Caco-2 (cell line): Measurements from ENCODE around the gene PRKCB. TPM values are rescaled to one million over a fixed set of nuclear protein-coding genes. Genes with fewer than 3 reads are reported as not detected.
"Not testable (repeated sequence)": the region's sequence is repeated elsewhere in the genome, so short reads cannot be mapped to it uniquely, and the experiment has no call there.

Experiments used
- BruUV-seq: library from RNA; stranded (reverse); fragments of 400-500 nt; replicated peaks from 2 replicates; lab custom pipeline; 2021; lab: Mats Ljungman, UMichigan
- CTCF ChIA-PET: fragments of 300-600 bp; sonication (Branson Sonifier 250); formaldehyde crosslinking; loops from one replicate; lab custom pipeline; 2022; ENCODE audit warnings: antibody characterized with exemption; lab: Charles Lee
- POLR2A ChIA-PET: fragments of 300-600 bp; sonication (Branson Sonifier 250); formaldehyde crosslinking; loops from one replicate; lab custom pipeline; 2022; ENCODE audit warnings: antibody characterized with exemption; lab: Charles Lee
- DNase-seq, 2 experiments: peaks; one replicate each; pipeline versions ENCODE4 v3.0.0 to v3.0.0-alpha.2; 2020 to 2022
- H3K27me3 ChIP-seq: replicated peaks from 2 replicates; pipeline ENCODE4 v1.6.0; 2011; ENCODE audit warnings: low read length; ENCODE audit not compliant: control insufficient read depth, insufficient read depth
- H3K36me3 ChIP-seq: 2 replicates; pipeline ENCODE4 v1.5.1; 2011; ENCODE audit warnings: low read length; ENCODE audit not compliant: control insufficient read depth, insufficient read depth
- H3K4me1 ChIP-seq: fragments of 250-450 bp; sonication (Bioruptor Pico); 2 replicates; pipeline ENCODE4 v1.5.1; 2020; ENCODE audit warnings: mild to moderate bottlenecking
- H3K4me3 ChIP-seq: 2 replicates; pipeline ENCODE4 v1.5.1; 2011; ENCODE audit warnings: low read depth, mild to moderate bottlenecking, control low read depth, low read length
- H3K9me3 ChIP-seq: fragments of 250-450 bp; sonication (Bioruptor Pico); 2 replicates; pipeline ENCODE4 v1.5.1; 2020; ENCODE audit warnings: mild to moderate bottlenecking, moderate library complexity
- H3K27ac Mint-ChIP-seq: one replicate; pipeline ENCODE4 v1.8.0; 2022; ENCODE audit warnings: mixed read lengths; ENCODE audit not compliant: unreplicated experiment
- H3K27me3 Mint-ChIP-seq: one replicate; pipeline ENCODE4 v1.8.0; 2022; ENCODE audit warnings: mixed read lengths; ENCODE audit not compliant: insufficient read depth, unreplicated experiment
- H3K36me3 Mint-ChIP-seq: one replicate; pipeline ENCODE4 v1.8.0; 2022; ENCODE audit warnings: mild to moderate bottlenecking, mixed read lengths; ENCODE audit not compliant: insufficient read depth, unreplicated experiment
- H3K4me1 Mint-ChIP-seq: one replicate; pipeline ENCODE4 v1.8.0; 2022; ENCODE audit warnings: low read depth, mixed read lengths; ENCODE audit not compliant: unreplicated experiment
- H3K4me3 Mint-ChIP-seq: one replicate; pipeline ENCODE4 v1.8.0; 2022; ENCODE audit warnings: mild to moderate bottlenecking, moderate library complexity, mixed read lengths; ENCODE audit not compliant: unreplicated experiment
- H3K9me3 Mint-ChIP-seq: one replicate; pipeline ENCODE4 v1.8.0; 2022; ENCODE audit warnings: mixed read lengths; ENCODE audit not compliant: unreplicated experiment
- intact Hi-C: fragments of 100-400 bp; cut with micrococcal nuclease; formaldehyde crosslinking; loops from one replicate; pipeline ENCODE4 v1.10.0; 2022; ENCODE audit not compliant: unreplicated experiment
- total RNA-seq: library from RNA; stranded (reverse); gene quantifications from 2 replicates; pipeline ENCODE4 v1.2.3, GENCODE V29; 2022
- TF ChIP-seq, protein P1 (sequence below), 2 experiments: fragments of 200-600 bp in 1 of 2; IDR thresholded peaks; 1 replicate in 1 of 2; 2 replicates in 1 of 2; pipeline versions ENCODE4 v1.5.1 to v1.8.0; 2011 to 2022; ENCODE audit warnings: antibody characterized with exemption in 1 of 2, control low read depth in 1 of 2, inconsistent platforms in 1 of 2, low read depth in 1 of 2, low read length in 1 of 2, mild to moderate bottlenecking in 1 of 2, moderate library complexity in 1 of 2; ENCODE audit not compliant: insufficient read depth in 1 of 2, severe bottlenecking in 1 of 2, unreplicated experiment in 1 of 2

PRKCB gene
- total RNA-seq, 1 experiment from 2014 or later = not detected

DNA sequence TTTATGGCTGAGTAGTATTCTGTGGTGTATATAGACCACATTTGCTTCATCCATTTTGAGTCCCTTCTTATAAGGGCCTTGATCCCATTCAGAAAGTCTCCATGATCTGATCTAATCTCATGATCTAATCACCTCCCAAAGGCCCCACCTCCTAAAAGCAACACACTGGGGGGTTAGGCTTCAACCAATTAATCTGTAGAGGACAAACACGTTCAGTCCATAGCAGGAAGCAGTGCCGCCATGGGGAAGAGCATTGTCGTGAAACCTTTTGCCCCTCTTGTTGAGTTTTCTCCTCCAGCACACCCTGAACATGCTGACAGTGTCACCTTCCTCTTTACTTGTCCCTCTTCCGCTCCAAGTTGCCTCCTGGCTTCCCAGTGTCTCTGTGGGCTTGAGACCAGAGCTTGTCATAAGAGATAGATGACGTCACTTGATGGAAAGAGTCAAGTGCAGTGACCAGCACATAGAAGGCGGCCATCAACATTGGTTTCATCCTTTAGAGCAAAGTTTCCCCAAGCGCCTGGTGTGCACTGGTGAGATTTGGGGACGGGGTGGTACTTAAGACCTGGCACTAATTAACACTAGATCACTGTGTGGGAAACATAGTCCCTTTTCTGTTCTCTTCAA lies 74.1 kb downstream of the PRKCB start:
- TF ChIP-seq, protein P1, sequence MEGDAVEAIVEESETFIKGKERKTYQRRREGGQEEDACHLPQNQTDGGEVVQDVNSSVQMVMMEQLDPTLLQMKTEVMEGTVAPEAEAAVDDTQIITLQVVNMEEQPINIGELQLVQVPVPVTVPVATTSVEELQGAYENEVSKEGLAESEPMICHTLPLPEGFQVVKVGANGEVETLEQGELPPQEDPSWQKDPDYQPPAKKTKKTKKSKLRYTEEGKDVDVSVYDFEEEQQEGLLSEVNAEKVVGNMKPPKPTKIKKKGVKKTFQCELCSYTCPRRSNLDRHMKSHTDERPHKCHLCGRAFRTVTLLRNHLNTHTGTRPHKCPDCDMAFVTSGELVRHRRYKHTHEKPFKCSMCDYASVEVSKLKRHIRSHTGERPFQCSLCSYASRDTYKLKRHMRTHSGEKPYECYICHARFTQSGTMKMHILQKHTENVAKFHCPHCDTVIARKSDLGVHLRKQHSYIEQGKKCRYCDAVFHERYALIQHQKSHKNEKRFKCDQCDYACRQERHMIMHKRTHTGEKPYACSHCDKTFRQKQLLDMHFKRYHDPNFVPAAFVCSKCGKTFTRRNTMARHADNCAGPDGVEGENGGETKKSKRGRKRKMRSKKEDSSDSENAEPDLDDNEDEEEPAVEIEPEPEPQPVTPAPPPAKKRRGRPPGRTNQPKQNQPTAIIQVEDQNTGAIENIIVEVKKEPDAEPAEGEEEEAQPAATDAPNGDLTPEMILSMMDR (IDR thresholded peaks at IDR 0.05; ENCODE audit: insufficient read depth in 1 of 2, low read depth in 1 of 2, low read length in 1 of 2, severe bottlenecking in 1 of 2, unreplicated experiment in 1 of 2) = no peak
- no peak overlapping the region for H3K27ac Mint-ChIP-seq
- no TSS peak for BruUV-seq
- intact Hi-C loops = no loop called here
- Histone ChIP-seq H3K4me3 (no peak overlapping the region), H3K36me3 (no peaks in the 10 kb centered on the region), H3K4me1 (no peaks in the 10 kb centered on the region), H3K27me3 (no peaks in the 10 kb centered on the region), H3K9me3 (no peaks in the 10 kb centered on the region)
- DNase-seq = no peak
- H3K4me1 Mint-ChIP-seq = no peaks in the 10 kb centered on the region
- ChIA-PET POLR2A (no interaction called here), CTCF (no interaction called here)
- H3K4me3 Mint-ChIP-seq = no peak overlapping the region
- no peaks in the 10 kb centered on the region for H3K36me3 Mint-ChIP-seq
- H3K9me3 Mint-ChIP-seq = no peaks in the 10 kb centered on the region
- H3K27me3 Mint-ChIP-seq = peaks cover 3% of the 10 kb centered on the region

DNA sequence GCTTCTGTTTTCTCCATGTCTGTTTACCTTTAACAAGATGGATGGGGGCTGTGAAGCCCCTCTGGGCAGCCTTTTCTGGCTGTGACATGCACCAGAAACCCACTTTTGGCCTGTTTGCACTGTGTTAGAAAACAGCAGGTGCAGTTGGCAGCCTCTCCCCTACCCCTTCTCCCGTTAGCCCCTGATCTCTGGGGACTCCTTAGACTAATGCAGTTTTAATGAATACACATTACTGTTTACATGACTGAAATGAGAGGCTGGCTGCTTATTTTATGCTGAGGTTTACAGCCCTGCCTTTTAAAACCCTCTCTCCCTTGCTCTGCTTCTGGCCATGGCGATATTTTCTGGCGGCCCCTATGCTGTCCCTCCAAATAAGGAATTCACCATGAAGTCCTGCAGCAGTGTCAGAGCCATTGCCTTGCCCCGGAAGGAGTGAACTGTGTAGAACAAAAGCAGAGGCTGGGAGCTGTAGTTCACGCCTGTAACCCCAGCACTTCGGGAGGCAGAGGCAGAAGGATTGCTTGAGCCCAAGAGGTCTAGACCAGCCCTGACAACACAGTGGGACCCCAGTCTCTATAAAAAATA lies 79.3 kb downstream of the PRKCB start:
- Histone ChIP-seq H3K36me3 (no peaks in the 10 kb centered on the region), H3K4me3 (no peak overlapping the region), H3K27me3 (no peaks in the 10 kb centered on the region), H3K9me3 (no peaks in the 10 kb centered on the region), H3K4me1 (no peaks in the 10 kb centered on the region)
- Mint-ChIP-seq H3K4me1 (no peaks in the 10 kb centered on the region), H3K4me3 (no peak overlapping the region), H3K9me3 (no peaks in the 10 kb centered on the region), H3K27ac (no peak overlapping the region), H3K27me3 (peaks cover 8% of the 10 kb centered on the region), H3K36me3 (no peaks in the 10 kb centered on the region)
- TF ChIP-seq, protein P1 (IDR thresholded peaks at IDR 0.05; ENCODE audit: insufficient read depth in 1 of 2, low read depth in 1 of 2, low read length in 1 of 2, severe bottlenecking in 1 of 2, unreplicated experiment in 1 of 2) = no peak
- no peak for DNase-seq
- no TSS peak for BruUV-seq
- intact Hi-C loops = no loop called here
- POLR2A ChIA-PET = no interaction called here
- CTCF ChIA-PET = no interaction called here

DNA sequence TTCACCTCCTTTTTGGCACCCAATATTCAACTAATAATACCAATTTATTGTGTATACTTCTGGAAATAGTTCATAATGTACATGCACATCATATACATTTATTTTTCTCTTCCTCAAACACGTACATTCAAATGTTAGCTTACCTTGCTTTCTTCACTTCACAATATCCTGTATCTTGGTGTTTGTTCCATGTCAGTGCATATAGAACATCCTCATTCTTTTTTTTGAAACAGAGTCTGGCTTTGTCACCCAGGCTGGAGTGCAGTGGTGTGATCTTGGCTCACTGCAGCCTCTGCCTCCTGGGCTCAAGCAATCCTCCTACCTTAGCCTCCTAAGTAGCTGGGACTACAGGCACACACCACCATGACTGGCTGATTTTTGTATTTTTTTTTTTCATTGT lies 80.8 kb downstream of the PRKCB start:
- POLR2A ChIA-PET, H3K27me3 ChIP-seq, H3K36me3 ChIP-seq, H3K9me3 Mint-ChIP-seq, H3K4me3 ChIP-seq, H3K36me3 Mint-ChIP-seq, DNase-seq, H3K27ac Mint-ChIP-seq, CTCF ChIA-PET, intact Hi-C loops, H3K4me3 Mint-ChIP-seq, H3K4me1 ChIP-seq, BruUV-seq, H3K9me3 ChIP-seq, H3K27me3 Mint-ChIP-seq, H3K4me1 Mint-ChIP-seq: not testable (repeated sequence)
